Spleen (tissue), 11 donors: ENCODE measurements around the gene ETV5. TPM values are rescaled to one million over a fixed set of nuclear protein-coding genes. Genes with fewer than 3 reads are reported as not detected.

ENCODE experiments used
- DNase-seq: peaks from one replicate; pipeline ENCODE4 v3.0.0-alpha.2; 2020
- H3K27ac ChIP-seq, 8 donors: fragments of 200-600 bp; sonication (generic) in 7 of 8; 1 replicate in 4 of 8; 2 replicates in 4 of 8; pipeline versions ENCODE4 v1.5.0 to v1.8.0; 2016 to 2021; ENCODE audit warnings: inconsistent platforms in 4 of 8, mild to moderate bottlenecking in 4 of 8, moderate library complexity in 1 of 8
- H3K27me3 ChIP-seq, 7 donors: fragments of 200-600 bp; sonication (generic) in 6 of 7; replicated peaks in 1 of 7; 1 replicate in 4 of 7; 2 replicates in 3 of 7; pipeline versions ENCODE4 v1.5.0 to v1.8.0; 2016 to 2021; ENCODE audit warnings: inconsistent platforms in 3 of 7, mild to moderate bottlenecking in 1 of 7
- H3K36me3 ChIP-seq, 6 donors: fragments of 200-600 bp; sonication (generic) in 5 of 6; 1 replicate in 4 of 6; 2 replicates in 2 of 6; pipeline versions ENCODE4 v1.5.0 to v1.8.0; 2016 to 2021; ENCODE audit warnings: inconsistent platforms in 2 of 6
- H3K4me1 ChIP-seq, 6 donors: fragments of 200-600 bp; sonication (generic) in 5 of 6; 1 replicate in 3 of 6; 2 replicates in 3 of 6; pipeline versions ENCODE4 v1.5.0 to v1.8.0; 2016 to 2021; ENCODE audit warnings: inconsistent platforms in 3 of 6
- H3K4me3 ChIP-seq, 8 donors: fragments of 200-600 bp; sonication (generic) in 7 of 8; 1 replicate in 4 of 8; 2 replicates in 4 of 8; pipeline versions ENCODE4 v1.5.0 to v1.8.0; 2016 to 2021; ENCODE audit warnings: inconsistent platforms in 4 of 8, mild to moderate bottlenecking in 4 of 8, moderate library complexity in 2 of 8
- H3K9me3 ChIP-seq, 8 donors: fragments of 200-600 bp; sonication (generic) in 7 of 8; 1 replicate in 4 of 8; 2 replicates in 4 of 8; pipeline versions ENCODE4 v1.5.0 to v1.8.0; 2016 to 2021; ENCODE audit warnings: inconsistent platforms in 4 of 8
- POLR2A ChIP-seq, 3 donors: fragments of 450-650 bp; IDR thresholded peaks; one replicate each; pipeline ENCODE4 v1.5.1; 2017; ENCODE audit warnings: antibody characterized with exemption in 3 of 3, mild to moderate bottlenecking in 1 of 3
- POLR2AphosphoS5 ChIP-seq, 3 donors: sonication (generic); formaldehyde crosslinking; IDR thresholded peaks; one replicate each; pipeline ENCODE4 v1.5.1; 2017; ENCODE audit warnings: antibody characterized with exemption in 3 of 3
- whole genome bisulfite sequencing, 5 donors: extraction: QIAGEN DNeasy Blood & Tissue Kit in 3 of 5; methylation state at CpG; one replicate each; pipeline versions ENCODE4 v1.1.5 to v1.1.7; 2013 to 2018; 5-methylcytosine and 5-hydroxymethylcytosine counted together
- intact Hi-C: fragments of 100-400 bp; cut with DNase I; formaldehyde crosslinking; loops from one replicate; pipeline ENCODE4 v1.15.0; 2023; ENCODE audit warnings: low total_unique reads
- polyA plus RNA-seq, 3 donors: library from polyadenylated mRNA; stranded (reverse); fragments of 200-250 nt; gene quantifications; one replicate each; pipeline ENCODE4 v1.2.1, GENCODE V29; 2013
- total RNA-seq, 7 donors: library from RNA; depleted of rRNA in 3 of 7; stranded (reverse); fragments of >200 nt in 3 of 7; fragmentation: NEBNext Ultra II Directional in 4 of 7; extraction: Animal tissue kit (Norgen Biotek cat#: 25700) in 4 of 7; gene quantifications; one replicate each; pipeline versions ENCODE4 v1.1.0 to v1.2.1, GENCODE V29; 2016 to 2021
- TF ChIP-seq, protein P1 (sequence below), 11 experiments: fragments of 200-600 bp in 7 of 11; fragments of 450-650 bp in 4 of 11; sonication (generic) in 4 of 11; IDR thresholded peaks in 8 of 11; conservative IDR thresholded peaks in 3 of 11; 1 replicate in 7 of 11; 2 replicates in 4 of 11; pipeline versions ENCODE4 v1.4.0 to v1.8.0; 2016 to 2021; ENCODE audit warnings: antibody characterized with exemption in 11 of 11, inconsistent platforms in 4 of 11, mild to moderate bottlenecking in 1 of 11
- donor health status: healthy with polysubstance abuse.
- donor health status: DM: no; HTN: no; CAD: no; lungs with moderate emphysema.
- donor health status: DM: no; HTN: no; CAD: no.
- donor health status: Bipolar disorder and iron deficiency.
- donor health status: healthy.
- donor health status: DM: no; HTN: no; CAD: no.
- donor health status: DM: yes; HTN: yes; CAD: no.

Gene ETV5
- total and polyA plus RNA-seq, 10 donors, result 5.2 to 65.5 (median 24.0) TPM

DNA sequence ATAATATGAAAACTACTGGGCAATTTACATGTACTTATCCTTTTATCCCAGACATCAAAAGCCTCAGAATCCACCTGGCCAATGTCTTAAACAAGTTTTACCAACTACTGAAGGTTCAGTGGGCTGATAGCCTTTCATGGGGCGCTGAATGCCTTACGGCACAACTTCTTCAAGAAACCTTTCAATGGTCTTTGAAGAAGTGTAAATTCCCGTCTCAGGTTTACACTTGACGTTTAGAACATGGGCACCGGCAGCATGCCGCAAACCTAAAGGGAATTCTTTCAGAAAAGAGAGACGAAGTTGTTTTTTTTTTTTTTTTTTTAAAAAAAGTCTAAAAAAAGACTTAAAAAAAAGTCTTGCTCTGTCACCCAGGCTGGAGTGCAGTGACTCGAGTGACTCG, 39.7 kb downstream of the ETV5 start:
- Histone ChIP-seq H3K36me3 (peaks cover 0 to 11% (median 0%) of the 10 kb centered on the region in 6 donors), H3K9me3 (peaks cover 0 to 1% (median 0%) of the 10 kb centered on the region in 8 donors), H3K4me3 (no peak overlapping the region), H3K27ac (no peak overlapping the region), H3K4me1 (peaks cover 4 to 29% (median 13%) of the 10 kb centered on the region in 6 donors), H3K27me3 (no peaks in the 10 kb centered on the region)
- intact Hi-C loops, result no loop called here
- DNase-seq, result no peak
- TF ChIP-seq POLR2A (IDR thresholded peaks at IDR 0.05) (no peak), POLR2AphosphoS5 (IDR thresholded peaks at IDR 0.05) (no peak)
- TF ChIP-seq, protein P1, sequence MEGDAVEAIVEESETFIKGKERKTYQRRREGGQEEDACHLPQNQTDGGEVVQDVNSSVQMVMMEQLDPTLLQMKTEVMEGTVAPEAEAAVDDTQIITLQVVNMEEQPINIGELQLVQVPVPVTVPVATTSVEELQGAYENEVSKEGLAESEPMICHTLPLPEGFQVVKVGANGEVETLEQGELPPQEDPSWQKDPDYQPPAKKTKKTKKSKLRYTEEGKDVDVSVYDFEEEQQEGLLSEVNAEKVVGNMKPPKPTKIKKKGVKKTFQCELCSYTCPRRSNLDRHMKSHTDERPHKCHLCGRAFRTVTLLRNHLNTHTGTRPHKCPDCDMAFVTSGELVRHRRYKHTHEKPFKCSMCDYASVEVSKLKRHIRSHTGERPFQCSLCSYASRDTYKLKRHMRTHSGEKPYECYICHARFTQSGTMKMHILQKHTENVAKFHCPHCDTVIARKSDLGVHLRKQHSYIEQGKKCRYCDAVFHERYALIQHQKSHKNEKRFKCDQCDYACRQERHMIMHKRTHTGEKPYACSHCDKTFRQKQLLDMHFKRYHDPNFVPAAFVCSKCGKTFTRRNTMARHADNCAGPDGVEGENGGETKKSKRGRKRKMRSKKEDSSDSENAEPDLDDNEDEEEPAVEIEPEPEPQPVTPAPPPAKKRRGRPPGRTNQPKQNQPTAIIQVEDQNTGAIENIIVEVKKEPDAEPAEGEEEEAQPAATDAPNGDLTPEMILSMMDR (IDR thresholded peaks at IDR 0.05 in 8 of 11, conservative IDR thresholded peaks at IDR 0.05 in 3 of 11), result no peak
- 93 to 97% (median 96%) methylated on average over 9 of the region's 9 CpGs for WGBS, 5 donors

- no peak overlapping the region for H3K4me3 ChIP-seq
- H3K27me3 ChIP-seq, result no peaks in the 10 kb centered on the region
- TF ChIP-seq POLR2AphosphoS5 (IDR thresholded peaks at IDR 0.05) (no peak), POLR2A (IDR thresholded peaks at IDR 0.05) (no peak)
- TF ChIP-seq, protein P1 (IDR thresholded peaks at IDR 0.05 in 8 of 11, conservative IDR thresholded peaks at IDR 0.05 in 3 of 11), result no peak
- intact Hi-C loops, result no loop called here
- WGBS, 5 donors, result 45 to 49% (median 46%) methylated on average over 2 of the region's 2 CpGs
- H3K36me3 ChIP-seq, result peaks cover 0 to 11% (median 0%) of the 10 kb centered on the region in 6 donors
- no peak for DNase-seq
- peak overlapping the region in 3 of 8 donors; percentile 43 to 53 (median 46) for H3K27ac ChIP-seq
- no peaks in the 10 kb centered on the region for H3K9me3 ChIP-seq
- peaks cover 4 to 29% (median 13%) of the 10 kb centered on the region in 6 donors for H3K4me1 ChIP-seq
These were observed 40.7 kb downstream of the ETV5 start for GRCh38 chr3:186068243-186068552.

GRCh38 chr3:186067360-186068242, 41.3 kb downstream of the ETV5 start:
- Histone ChIP-seq H3K36me3 (peaks cover 0 to 11% (median 0%) of the 10 kb centered on the region in 6 donors), H3K27me3 (no peaks in the 10 kb centered on the region), H3K27ac (peak overlapping the region in 5 of 8 donors; percentile 26 to 53 (median 43)), H3K4me3 (peak overlapping the region in 5 of 8 donors; percentile 5 to 47 (median 14)), H3K4me1 (peaks cover 4 to 29% (median 13%) of the 10 kb centered on the region in 6 donors), H3K9me3 (no peaks in the 10 kb centered on the region)
- DNase-seq, result no peak
- intact Hi-C loops, result no loop called here
- TF ChIP-seq POLR2A (IDR thresholded peaks at IDR 0.05) (no peak), POLR2AphosphoS5 (IDR thresholded peaks at IDR 0.05) (no peak)
- TF ChIP-seq, protein P1 (IDR thresholded peaks at IDR 0.05 in 8 of 11, conservative IDR thresholded peaks at IDR 0.05 in 3 of 11), result no peak
- WGBS, 5 donors, result 66 to 82% (median 70%) methylated on average over 9 of the region's 9 CpGs

GRCh38 chr3:186060222-186060621, 48.7 kb downstream of the ETV5 start:
- TF ChIP-seq, protein P1 (IDR thresholded peaks at IDR 0.05 in 8 of 11, conservative IDR thresholded peaks at IDR 0.05 in 3 of 11), result no peak
- Histone ChIP-seq H3K9me3 (no peaks in the 10 kb centered on the region), H3K27ac (no peak overlapping the region), H3K27me3 (peaks cover 0 to 9% (median 0%) of the 10 kb centered on the region in 7 donors), H3K4me1 (no peaks in the 10 kb centered on the region), H3K4me3 (no peak overlapping the region), H3K36me3 (peaks cover 0 to 28% (median 0%) of the 10 kb centered on the region in 6 donors)
- DNase-seq, result no peak
- intact Hi-C loops, result no loop called here
- WGBS, 5 donors, result 25 to 46% (median 28%) methylated on average over 3 of the region's 3 CpGs
